D721Med (cell line): ENCODE measurements around the gene TRAPPC11.

ENCODE experiments used
- DNase-seq: peaks from one replicate; pipeline ENCODE4 v3.0.0; 2011; ENCODE audit warnings: low spot score; ENCODE audit not compliant: insufficient read length
- FAIRE-seq: peaks from 2 replicates; lab custom pipeline; 2011; peaks lifted over from hg19 to GRCh38; lab: Jason Lieb, UNC
- CTCF ChIP-seq: IDR thresholded peaks from 2 replicates; pipeline ENCODE4 v1.5.1; 2012; ENCODE audit warnings: mild to moderate bottlenecking, control low read depth; ENCODE audit not compliant: insufficient read depth; ENCODE audit errors: missing control alignments

TRAPPC11 gene

GRCh38 chr4:183691006-183691405 is 31.9 kb downstream of the TRAPPC11 start:
- DNase-seq (no peak), FAIRE-seq (no peak)
- TF ChIP-seq CTCF = no peak

- TF ChIP-seq CTCF = no peak
Measured at GRCh38 chr4:183691897-183692296, 32.8 kb downstream of the TRAPPC11 start.

GRCh38 chr4:183698909-183699308 is 39.8 kb downstream of the TRAPPC11 start:
- TF ChIP-seq CTCF = no peak
- DNase-seq (no peak), FAIRE-seq (no peak)

More at GRCh38 chr4:183691897-183692296, 32.8 kb downstream of the TRAPPC11 start:
- DNase-seq = no peak
- FAIRE-seq = no peak

- FAIRE-seq = no peak
- no peak for TF ChIP-seq CTCF
- no peak for DNase-seq
Measured at GRCh38 chr4:183700407-183700806, 41.3 kb downstream of the TRAPPC11 start.

GRCh38 chr4:183702492-183702891 is 43.4 kb downstream of the TRAPPC11 start:
- DNase-seq = no peak
- TF ChIP-seq CTCF = no peak
- no peak for FAIRE-seq

- TF ChIP-seq CTCF = no peak
- no peak for DNase-seq
Measured at GRCh38 chr4:183714626-183715025, 55.5 kb downstream of the TRAPPC11 start.

GRCh38 chr4:183716302-183716701 is 57.2 kb downstream of the TRAPPC11 start:
- no peak for TF ChIP-seq CTCF
- FAIRE-seq (no peak), DNase-seq (no peak)

More at GRCh38 chr4:183714626-183715025, 55.5 kb downstream of the TRAPPC11 start:
- FAIRE-seq = no peak
